Measurements from ENCODE around the gene F10. TPM values are rescaled to one million over a fixed set of nuclear protein-coding genes. Genes with fewer than 3 reads are reported as not detected.

Gene F10
- polyA plus RNA-seq, 1 of the 3 experiments (the other 2 are of a cell fraction): 12.5 TPM

- DNase-seq: no peak
- H3K9me3 ChIP-seq: no peaks in the 10 kb centered on the region
- no peak overlapping the region for H3K4me2 ChIP-seq
- H3F3A ChIP-seq (replicated peaks; ENCODE audit: insufficient read depth): no peaks in the 10 kb centered on the region
- POLR2A ChIA-PET: no interaction called here
- no peaks in the 10 kb centered on the region for H3K79me2 ChIP-seq (ENCODE audit: insufficient read depth)
- no peaks in the 10 kb centered on the region for H3K27me3 ChIP-seq (ENCODE audit: insufficient read depth)
- no peak overlapping the region for H3K27ac ChIP-seq (ENCODE audit: low read depth in 2 of 2, low read length in 1 of 2)
- H3K4me1 ChIP-seq (ENCODE audit: control insufficient read depth in 1 of 2, insufficient read depth in 2 of 2, low read depth in 1 of 2, low read length in 1 of 2): peaks cover 5 to 9% of the 10 kb centered on the region in 2 experiments; a peak in 1 of 4 replicates
- TF ChIP-seq FOXM1 (IDR thresholded peaks at IDR 0.05; ENCODE audit: low read depth) (no peak), MAX (IDR thresholded peaks at IDR 0.05; ENCODE audit: low read depth) (no peak), PBX3 (IDR thresholded peaks at IDR 0.05) (no peak), IRF3 (IDR thresholded peaks at IDR 0.05; ENCODE audit: low read depth, low read length) (no peak), SIN3A (IDR thresholded peaks at IDR 0.05; ENCODE audit: borderline replicate concordance, low read depth, low read length) (no peak), SMC3 (IDR thresholded peaks at IDR 0.05; ENCODE audit: low read depth, low read length) (no peak), ZBTB33 (IDR thresholded peaks at IDR 0.05; ENCODE audit: borderline replicate concordance, low read depth) (no peak)
- H3K4me3 ChIP-seq (ENCODE audit: low read depth in 2 of 2, low read length in 1 of 2): no peak overlapping the region
- no peaks in the 10 kb centered on the region for H3K9me2 ChIP-seq
- 86% methylated on average over 30 of the region's 38 CpGs for WGBS (ENCODE audit: low lambda C conversion rate)
- H2AFZ ChIP-seq (ENCODE audit: low read depth): no peak overlapping the region
- no peak overlapping the region for H3K9ac ChIP-seq
- no peaks in the 10 kb centered on the region for H4K20me1 ChIP-seq (ENCODE audit: insufficient read depth)
- no peaks in the 10 kb centered on the region for H3K36me3 ChIP-seq (replicated peaks in 1 of 2; ENCODE audit: control insufficient read depth in 1 of 2, insufficient read depth in 2 of 2, low read length in 1 of 2)
- CTCF ChIA-PET: interaction anchor here (1.1 kb wide), 1 partner anchor 206 kb away, joined by 3 read pairs; no protein-coding TSS in a partner anchor
These were observed 26.4 kb downstream of the F10 start for GRCh38 chr13:113148940-113149503.

- Histone ChIP-seq H4K20me1 (ENCODE audit: insufficient read depth) (no peaks in the 10 kb centered on the region), H3K36me3 (replicated peaks in 1 of 2; ENCODE audit: control insufficient read depth in 1 of 2, insufficient read depth in 2 of 2, low read length in 1 of 2) (no peaks in the 10 kb centered on the region), H3K79me2 (ENCODE audit: insufficient read depth) (no peaks in the 10 kb centered on the region), H2AFZ (ENCODE audit: low read depth) (no peak overlapping the region), H3K9me3 (no peaks in the 10 kb centered on the region), H3K4me1 (ENCODE audit: control insufficient read depth in 1 of 2, insufficient read depth in 2 of 2, low read depth in 1 of 2, low read length in 1 of 2) (peaks cover 5 to 13% of the 10 kb centered on the region in 2 experiments; a peak in 1 of 4 replicates), H3K27ac (ENCODE audit: low read depth in 2 of 2, low read length in 1 of 2) (no peak overlapping the region), H3K27me3 (ENCODE audit: insufficient read depth) (no peaks in the 10 kb centered on the region), H3F3A (replicated peaks; ENCODE audit: insufficient read depth) (peaks cover 6% of the 10 kb centered on the region), H3K9ac (no peak overlapping the region), H3K4me2 (no peak overlapping the region), H3K4me3 (ENCODE audit: low read depth in 2 of 2, low read length in 1 of 2) (no peak overlapping the region), H3K9me2 (no peaks in the 10 kb centered on the region)
- no peak for DNase-seq
- 89% methylated on average over 19 of the region's 26 CpGs for WGBS (ENCODE audit: low lambda C conversion rate)
- ChIA-PET POLR2A (no interaction called here), CTCF (interaction anchor here (1.1 to 1.7 kb wide), 2 partner anchors 207 to 275 kb away, joined by 3 to 4 read pairs; no protein-coding TSS in a partner anchor)
- no peak for TF ChIP-seq GATA2 (CRISPR knock-in tag; IDR thresholded peaks at IDR 0.05)
These were observed 27.3 kb downstream of the F10 start for GRCh38 chr13:113149711-113150549.
